ENCODE results near the gene LCOR.

LCOR gene

DNA sequence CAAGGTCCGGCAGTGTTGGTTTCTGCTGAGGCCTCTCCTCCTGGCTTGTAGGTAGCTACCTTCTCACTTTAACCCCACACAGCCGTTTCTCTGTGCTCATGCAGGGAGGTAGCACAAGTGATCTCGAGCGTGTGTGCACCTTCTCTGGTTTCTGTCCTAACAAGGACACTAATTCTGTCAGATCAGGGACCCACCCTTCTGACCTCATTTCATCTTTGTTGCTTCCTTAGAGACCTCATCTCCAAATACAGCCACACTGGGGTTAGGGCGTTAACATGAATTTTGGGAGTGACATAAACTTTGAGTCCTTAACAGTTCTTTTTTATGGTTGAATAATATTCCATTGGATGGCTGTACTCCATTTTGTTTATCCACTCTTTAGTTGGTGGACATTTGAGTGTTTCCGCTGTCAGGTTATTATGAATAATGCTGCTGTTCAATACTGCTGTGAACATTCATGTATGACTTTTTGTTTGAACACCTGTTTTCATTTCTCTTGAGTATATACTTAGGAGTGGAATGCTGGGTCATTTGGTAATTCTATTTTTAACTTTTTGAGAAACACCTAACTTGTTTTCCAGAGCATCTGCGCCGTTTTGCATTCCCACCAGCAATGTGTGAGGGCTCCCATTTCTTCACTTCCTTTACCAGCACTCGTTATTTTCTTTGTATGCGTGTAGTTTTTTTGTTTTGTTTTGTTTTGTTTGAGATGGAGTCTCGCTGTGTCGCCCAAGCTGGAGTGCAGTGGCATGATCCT, 57.5 kb downstream of the LCOR start:
- DNase-seq (ENCODE audit: low read depth in 3 of 3, low spot score in 1 of 3) = no peak

DNA sequence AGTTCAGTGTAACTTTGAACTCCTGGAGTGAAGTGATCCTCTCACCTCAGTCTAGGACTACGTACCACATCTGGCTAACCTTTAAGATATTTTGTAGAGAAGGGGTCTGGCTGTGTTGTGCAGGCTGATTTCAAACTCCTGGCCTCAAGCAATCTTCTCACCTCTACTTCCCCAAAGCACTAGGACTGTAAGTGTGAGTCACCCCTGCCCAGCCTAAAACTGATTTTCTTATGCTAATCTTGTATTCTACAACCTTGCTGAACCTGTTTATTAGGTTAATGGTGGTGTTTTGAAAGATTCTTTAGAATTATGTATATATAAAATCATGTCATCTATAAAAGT, 58.0 kb downstream of the LCOR start:
- no peak for DNase-seq (ENCODE audit: low read depth in 3 of 3, low spot score in 1 of 3)

DNA sequence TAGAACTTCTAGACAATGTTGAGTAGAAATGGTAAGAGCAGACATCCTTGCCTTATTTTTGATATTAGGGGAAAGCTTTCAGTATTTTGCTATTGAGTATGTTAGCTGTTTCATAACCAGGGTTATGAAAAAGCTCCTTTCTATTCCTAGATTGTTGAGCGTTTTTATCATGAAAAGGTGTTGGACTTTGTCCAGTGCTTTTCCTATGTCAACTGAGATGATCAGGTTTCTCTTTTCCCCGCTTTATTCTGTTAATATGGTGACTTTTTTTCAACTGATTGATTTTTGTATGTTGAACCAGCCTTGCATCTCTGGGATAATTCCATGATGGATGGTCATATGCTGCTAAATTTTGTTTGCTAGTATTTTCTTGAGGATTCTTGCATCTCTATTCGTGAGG, 58.5 kb downstream of the LCOR start:
- no peak for DNase-seq (ENCODE audit: low read depth in 3 of 3, low spot score in 1 of 3)

DNA sequence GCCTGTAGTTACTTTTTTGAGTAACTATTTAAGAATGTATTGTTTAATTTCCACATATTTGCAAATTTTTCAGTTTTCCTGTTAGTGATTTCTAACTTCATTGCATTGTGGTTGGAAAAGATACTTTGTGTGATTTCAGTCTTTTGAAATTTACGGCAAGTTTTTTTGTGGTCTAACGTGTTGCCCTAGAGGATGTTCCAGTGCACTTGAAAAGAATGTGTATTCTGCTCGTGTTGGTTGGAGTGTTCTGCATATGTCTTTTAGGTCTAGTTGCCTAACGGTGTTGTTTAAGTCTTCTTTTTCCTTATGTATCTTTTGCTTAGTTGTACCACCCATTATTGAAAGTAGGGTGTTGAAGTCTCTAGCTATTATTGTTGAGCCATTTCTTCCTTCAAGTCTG, 59.7 kb downstream of the LCOR start:
- no peak for DNase-seq (ENCODE audit: low read depth in 3 of 3, low spot score in 1 of 3)

DNA sequence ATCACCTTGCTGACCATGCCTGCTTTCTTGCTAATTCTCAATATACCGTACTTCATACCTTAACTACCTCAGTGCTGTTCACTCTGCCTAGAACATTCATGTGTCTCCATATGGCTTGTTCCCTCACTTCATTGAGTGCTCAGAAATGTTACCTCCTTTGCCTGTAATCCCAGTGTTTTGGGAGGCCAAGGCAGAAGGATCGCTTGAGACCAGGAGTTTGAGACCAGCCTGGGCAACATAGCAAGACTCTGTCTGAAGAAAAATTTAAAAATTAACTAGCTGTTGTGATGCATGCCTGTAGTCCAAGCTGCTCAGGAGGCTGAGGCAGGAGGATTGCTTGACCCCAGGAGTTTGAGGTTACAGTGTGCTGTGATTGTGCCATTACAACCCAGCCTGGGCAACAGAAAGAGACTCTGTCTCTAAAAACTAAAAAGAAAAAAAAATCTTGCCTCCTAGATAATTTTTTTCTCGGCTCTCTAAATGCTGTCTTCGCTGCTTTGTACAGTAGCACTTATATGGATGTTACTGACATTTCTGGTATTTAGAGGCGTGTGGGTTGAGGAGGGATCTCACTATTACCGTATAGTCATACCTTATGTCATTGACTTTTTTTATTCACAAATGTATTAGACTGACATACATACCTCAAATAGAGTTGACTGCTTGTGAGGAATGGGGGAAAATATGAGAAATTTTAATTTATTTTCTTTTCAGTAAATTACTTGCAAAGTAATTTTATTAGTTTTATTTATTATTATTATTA, 63.7 kb downstream of the LCOR start:
- no peak for DNase-seq (ENCODE audit: low read depth in 3 of 3, low spot score in 1 of 3)

DNA sequence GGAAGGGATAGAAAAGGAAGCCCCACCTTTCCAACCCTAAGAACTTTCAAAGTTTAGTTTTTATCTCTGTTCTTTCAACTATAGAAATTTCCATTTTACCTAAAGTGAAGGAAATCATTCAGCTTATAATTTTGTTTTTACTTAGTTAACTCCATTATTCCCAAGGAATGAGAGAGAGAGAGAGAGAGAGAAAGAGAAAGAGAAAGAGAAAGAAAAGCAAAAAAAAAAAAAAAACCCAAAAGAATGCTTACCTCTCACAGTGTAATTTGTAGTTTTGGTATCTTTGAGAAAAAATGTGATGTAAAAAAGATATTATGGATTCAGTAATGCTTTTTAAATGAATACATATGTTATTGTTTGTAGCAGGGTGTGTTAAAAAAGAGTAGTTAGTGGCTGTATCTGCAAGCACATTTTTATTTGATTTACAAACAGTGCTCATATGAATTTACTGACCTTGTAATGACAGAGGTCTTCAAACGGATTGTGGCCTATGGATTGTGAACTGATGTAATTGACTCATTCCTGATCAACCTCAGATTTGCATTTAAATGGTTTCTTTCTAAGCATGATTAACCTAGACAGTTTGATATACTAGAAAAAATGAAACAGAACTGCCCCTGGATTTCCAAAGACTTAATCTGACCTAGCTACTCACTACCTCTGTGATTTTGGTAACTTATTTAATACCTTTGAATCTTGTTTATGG, 64.9 kb downstream of the LCOR start:
- no peak for DNase-seq (ENCODE audit: low read depth in 3 of 3, low spot score in 1 of 3)

DNA sequence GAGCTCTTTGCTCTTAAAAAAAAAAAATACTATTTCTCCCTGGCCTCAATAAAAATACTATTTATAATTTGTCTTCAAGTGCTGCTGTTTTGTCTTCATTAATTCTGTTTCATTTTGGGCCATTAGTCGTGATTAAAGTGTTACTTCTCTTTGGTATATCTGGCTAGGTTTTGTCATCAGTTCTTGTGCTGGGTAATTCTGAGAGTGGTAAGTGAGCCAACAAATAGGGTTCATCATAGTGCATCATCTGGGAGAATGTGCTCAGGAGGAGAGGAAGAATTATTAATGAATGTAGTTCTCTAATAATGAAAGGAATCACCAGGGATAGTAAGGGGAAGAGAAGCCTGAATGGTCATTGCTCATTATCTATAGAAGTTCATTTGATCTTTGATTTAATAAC, 70.0 kb downstream of the LCOR start:
- DNase-seq (ENCODE audit: low read depth in 3 of 3, low spot score in 1 of 3) = no peak

DNA sequence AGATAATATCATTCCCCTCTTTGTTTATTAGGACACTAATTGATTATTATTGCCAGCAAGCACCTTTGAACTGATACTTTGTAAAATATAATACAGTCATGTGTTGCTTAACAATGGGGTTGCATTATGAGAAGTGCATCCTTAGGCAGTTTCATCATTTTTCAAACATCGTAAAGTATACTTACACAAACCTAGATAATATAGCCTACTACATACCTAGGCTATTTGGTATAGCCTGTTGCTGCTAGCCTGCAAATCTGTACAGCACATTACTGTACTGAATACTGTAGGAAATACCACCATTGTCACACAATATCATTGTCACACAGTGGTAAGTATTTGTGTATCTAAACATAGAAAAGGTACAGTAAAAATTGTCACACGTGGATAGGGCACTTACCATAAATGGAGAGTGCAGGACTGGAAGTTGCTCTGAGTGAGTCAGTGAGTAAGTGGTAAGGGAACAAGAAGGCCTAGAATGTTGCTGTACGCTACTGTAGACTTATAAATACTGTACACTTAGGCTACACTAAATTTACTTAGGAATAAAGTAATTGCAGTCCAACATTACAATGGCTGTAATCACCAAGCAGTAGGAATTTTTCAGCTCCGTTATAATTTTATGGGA, 70.7 kb downstream of the LCOR start:
- no peak for DNase-seq (ENCODE audit: low read depth in 3 of 3, low spot score in 1 of 3)

DNA sequence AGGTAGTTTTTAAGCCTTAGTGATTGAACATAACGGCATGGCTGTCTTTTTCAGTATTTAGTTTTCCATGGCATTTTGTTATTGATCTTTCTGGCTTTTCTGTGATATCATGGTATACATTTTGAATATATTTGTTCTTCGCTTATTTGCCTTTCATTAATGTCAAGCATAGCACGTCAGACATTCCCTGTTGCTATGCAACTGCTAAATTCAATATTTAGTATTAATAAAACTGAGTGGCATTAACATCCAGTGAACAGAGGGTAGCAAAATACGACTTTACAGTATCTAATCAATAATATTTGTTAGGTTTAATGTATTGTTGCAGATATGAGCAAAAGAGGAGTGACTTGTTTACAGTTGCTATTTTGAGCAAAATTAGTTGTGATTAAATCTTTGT, 72.5 kb downstream of the LCOR start:
- DNase-seq (ENCODE audit: low read depth in 3 of 3, low spot score in 1 of 3) = no peak

DNA sequence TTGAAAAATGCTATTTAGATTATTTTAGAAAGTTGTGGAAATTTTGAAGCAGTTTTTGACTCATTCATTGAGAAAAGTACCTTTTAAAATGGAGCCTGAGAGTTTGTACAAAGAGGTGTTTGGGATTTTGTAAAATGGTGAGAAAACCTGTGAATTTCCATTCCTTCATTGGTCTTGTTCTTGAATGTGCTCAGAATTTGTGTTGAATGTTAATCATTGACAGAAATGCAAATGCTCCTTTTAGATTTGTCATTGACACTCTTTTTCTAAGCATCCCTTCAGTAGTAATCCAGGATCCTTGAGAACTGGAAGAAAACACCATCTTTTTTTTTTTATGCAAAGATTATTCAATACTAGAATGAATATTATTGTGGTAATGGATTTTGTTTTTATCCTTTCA, 74.8 kb downstream of the LCOR start:
- no peak for DNase-seq (ENCODE audit: low read depth in 3 of 3, low spot score in 1 of 3)

DNA sequence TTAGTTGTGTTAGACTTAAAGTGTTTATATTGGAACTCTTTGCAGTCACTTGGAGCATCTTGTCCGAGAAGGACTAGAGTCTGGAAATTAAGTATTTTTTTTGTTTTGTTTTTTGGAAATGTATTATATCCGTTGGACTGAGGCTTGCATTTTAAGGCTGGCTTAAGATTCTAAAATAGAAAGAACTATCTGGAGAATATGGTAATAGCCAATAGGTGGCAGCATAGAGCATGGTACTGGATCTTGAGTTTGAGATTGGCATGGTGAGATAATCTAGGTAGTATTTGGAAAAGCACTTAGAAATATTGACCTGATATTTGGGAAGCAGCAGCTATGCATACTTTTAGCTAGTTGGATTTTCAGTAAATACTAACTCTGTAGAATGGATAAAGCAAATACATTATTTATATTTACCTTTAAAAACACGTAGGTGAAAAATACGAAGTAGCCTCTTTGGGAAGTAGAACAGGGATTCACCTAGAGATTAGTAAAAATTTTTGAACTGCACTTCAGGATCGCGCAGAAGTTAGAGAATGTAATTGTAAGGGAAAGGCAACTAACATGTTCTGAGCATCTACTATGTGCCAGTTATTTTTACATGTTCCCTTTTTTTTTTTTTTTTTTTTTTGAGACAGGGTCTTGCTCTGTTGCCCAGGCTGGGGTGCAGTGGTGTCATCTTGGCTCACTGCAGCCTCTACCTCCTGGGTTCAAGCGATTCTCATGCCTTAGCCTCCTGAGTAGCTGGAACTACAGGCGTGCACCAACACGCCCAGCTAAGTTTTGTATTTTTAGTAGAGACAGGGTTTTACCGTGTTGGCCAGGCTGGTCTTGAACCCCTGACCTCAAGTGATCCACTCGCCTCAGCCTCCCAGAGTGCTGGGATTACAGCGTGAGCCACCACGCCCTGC, 78.6 kb downstream of the LCOR start:
- no peak for DNase-seq (ENCODE audit: low read depth in 3 of 3, low spot score in 1 of 3)

DNA sequence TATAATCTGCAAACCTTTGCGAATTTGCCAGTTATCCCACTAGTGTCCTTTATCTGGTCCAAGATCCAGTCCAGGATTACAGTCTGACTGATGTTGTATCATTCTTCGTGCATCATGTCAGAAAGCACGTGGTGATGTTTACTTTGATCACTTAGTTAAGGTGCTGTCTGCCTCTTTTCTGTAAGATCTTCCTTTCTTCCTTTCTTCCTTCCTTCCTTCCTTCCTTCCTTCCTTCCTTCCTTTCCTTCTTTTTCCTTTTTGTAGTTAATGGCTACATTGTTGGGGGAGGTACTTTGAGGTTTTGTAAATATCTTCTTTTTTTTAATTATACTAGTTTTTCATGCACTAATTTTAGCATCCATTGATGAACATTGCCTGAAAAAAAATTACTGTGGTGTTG, 80.3 kb downstream of the LCOR start:
- DNase-seq (ENCODE audit: low read depth in 3 of 3, low spot score in 1 of 3) = no peak

DNA sequence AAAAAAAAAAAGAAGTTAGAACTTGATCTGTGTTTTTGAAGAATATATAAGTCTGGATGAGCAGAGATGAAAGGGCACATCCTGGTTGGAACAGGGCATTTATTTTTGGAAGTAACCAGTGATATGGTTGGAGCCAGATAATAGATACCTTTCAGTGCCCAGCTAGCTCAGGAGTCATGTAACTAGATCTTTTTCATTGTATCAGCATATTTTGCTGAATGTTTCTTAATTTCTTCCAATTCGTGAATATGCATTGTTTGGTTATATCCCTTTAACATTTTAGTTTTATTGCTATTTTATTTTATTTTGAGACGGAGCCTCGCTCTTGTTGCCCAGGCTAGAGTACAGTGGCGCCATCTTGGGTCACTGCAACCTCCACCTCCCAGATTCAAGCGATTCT, 81.8 kb downstream of the LCOR start:
- DNase-seq (ENCODE audit: low read depth in 3 of 3, low spot score in 1 of 3) = no peak

DNA sequence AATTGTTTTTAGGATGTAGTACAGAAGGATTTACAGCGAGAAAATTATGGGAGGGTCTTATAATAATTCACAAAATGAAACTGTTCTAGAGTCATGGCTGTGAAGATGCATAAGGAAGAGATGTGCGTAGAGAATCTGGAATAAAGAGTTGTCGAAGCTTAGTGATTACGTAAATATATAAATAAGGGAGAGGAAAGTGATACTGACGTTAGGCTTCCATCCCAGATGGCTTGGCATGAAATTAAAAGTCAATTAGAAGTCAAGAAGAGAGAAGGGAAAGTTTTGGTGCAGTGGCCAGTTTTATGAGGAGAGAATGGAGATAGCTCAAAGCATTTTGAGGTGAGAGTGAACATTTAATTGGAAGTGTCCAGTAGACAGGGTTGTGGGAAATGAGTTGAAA, 85.5 kb downstream of the LCOR start:
- DNase-seq (ENCODE audit: low read depth in 3 of 3, low spot score in 1 of 3) = no peak

DNA sequence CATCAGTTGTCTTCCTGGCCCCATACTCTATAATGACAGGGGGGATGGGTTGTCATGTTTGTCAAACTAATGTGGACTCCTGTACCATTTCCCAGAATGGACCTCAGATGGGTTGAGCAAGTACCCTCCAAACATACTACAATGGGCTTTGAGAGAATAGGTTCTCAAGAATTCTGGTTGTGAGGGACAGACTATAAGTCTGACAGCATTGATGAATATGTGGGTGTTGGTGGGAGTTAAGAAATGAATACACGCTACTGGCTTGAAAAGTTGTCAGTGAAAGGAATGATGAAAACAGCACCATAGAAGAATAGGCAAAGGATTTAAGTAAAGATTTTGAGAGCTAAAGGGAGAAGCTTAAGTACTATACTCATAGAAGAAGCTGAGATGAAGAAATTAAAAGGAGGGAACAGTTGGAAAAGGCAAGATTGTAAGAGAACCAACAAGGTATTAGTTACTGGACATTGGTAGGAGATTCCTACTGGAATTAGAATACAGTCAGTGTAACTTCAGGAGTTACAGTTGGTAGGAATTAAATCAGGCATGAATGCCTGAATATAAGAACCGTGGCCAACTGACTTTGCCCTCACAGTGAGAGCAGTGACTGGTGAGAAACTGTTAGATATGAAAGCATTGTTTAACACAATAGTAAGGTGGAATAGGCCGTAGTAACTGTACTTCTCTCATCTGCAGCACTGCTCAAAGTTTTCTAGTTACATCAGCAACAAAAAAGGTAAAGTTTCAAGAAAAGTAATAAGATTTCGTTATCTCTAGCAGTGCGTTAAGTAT, 86.3 kb downstream of the LCOR start:
- no peak for DNase-seq (ENCODE audit: low read depth in 3 of 3, low spot score in 1 of 3)

DNA sequence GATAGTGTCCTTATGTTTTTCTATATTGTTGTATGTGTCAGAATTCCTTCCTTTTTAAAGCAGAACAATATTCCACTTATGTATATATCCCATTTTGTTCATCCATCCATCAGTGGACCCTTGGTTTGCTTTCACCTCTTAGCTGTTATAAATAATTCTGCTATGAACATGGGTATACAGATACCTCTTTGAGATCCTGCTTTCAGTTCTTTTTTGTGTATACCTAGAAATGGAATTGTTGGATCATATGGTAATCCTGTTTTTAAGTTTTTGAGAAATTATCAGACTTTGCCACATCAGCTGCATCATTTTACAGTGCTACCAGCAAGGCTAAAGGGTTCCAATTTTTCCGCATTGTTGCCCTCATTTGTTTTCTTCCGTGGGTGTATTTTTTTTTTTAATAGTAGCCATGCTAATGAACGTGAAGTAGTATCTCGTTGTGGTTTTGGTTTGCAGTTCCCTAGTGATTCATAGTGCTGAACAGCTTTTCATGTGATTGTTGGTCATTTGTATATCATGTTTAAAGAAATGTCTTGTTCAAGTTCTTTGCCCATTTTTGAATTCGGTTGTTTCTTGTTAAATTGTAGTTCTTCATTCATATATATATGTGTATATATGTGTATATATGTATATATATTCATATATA, 87.8 kb downstream of the LCOR start:
- no peak for DNase-seq (ENCODE audit: low read depth in 3 of 3, low spot score in 1 of 3)

DNA sequence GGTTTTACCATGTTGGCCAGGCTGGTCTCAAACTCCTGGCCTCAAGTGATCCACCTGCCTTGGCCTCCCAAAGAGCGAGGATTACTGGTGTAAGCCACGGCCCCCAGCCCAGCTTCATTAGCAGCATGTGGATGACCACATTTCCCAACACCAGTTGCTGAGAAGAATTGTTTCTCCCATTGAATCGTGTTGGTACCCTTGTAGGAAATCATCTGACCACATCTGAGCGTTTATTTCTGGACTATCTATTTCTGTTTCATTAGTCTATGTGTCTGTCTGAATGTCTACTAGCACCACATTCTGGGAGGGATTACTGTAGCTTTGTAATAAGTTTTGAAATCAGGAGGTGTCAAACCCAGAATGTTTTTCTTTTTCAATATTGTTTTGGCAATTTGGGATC, 89.6 kb downstream of the LCOR start:
- no peak for DNase-seq (ENCODE audit: low read depth in 3 of 3, low spot score in 1 of 3)

DNA sequence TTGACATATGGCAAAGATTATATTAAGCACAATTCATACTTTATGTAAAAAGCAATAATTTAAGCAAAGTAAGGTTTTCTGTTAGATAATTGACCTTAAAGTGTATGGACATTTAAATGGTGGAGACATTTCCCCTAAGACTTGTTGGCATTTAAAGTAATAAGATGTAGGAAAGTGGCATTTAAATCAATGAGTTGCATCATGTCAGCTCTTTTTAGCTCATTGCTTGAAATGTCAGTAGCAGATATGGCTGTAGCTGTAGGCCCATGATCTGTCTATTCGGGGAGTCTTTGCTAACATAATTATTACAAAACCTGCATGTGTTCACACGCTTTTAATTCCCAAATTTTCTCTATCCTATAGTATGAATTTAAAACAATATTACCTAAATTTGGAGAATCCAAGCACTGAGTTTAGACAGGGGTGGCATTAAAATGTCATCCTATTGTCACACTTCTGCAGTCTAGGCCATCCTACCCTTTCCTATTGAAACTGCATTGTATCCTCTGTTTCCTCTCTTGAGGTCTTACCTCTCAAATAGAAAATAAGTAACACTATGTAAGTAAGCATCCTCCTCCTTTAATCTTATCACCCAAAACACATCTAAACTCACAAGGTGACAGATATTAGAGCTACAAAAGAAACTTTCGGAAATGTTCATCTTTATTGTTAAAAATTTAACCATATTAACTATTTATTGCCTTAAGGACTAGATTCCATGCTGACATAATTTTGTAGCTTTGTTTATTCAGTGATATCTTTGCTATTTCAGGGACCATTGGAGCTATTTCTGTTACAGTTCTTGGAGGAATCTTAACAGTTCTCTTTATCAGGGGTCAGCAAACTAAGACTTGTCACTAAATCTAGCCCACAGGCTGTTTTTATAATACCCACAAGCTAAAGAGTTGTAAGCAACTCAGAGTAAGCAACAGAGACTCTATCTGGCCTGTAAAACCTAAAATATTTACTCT, 91.2 kb downstream of the LCOR start:
- DNase-seq (ENCODE audit: low read depth in 3 of 3, low spot score in 1 of 3) = no peak

Measured in stimulated activated CD4-positive, alpha-beta T cell treated with anti-CD3 and anti-CD28 coated beads, TNF-alpha, amount 100 ng/mL, for 1 hour (primary cell).